ENCODE measurements around the gene TMEM50A.
"Not testable (repeated sequence)": the region's sequence is repeated elsewhere in the genome, so short reads cannot be mapped to it uniquely, and the experiment has no call there.

GRCh38 chr1:25329950-25330349 is 8.2 kb upstream of the TMEM50A start:
- TF ChIP-seq HMGXB4 (CRISPR knock-in tag; IDR thresholded peaks at IDR 0.05; ENCODE audit: borderline replicate concordance); CTCF (IDR thresholded peaks at IDR 0.05); RAD21 (conservative IDR thresholded peaks at IDR 0.05 in 1 of 2, IDR thresholded peaks at IDR 0.05 in 1 of 2); CHD4 (IDR thresholded peaks at IDR 0.05; ENCODE audit: borderline replicate concordance); POLR2A (IDR thresholded peaks at IDR 0.05; ENCODE audit: low read length); EHMT2 (IDR thresholded peaks at IDR 0.05; ENCODE audit: low read depth); CHD2 (IDR thresholded peaks at IDR 0.05; ENCODE audit: low read length, partially characterized antibody); ELK1 (IDR thresholded peaks at IDR 0.05; ENCODE audit: low read depth, low read length); RCOR1 (IDR thresholded peaks at IDR 0.05; ENCODE audit: low read depth, low read length); HDAC2 (IDR thresholded peaks at IDR 0.05); RFX5 (IDR thresholded peaks at IDR 0.05); MAX (IDR thresholded peaks at IDR 0.05): not testable (repeated sequence)

Measured in A549 (cell line).